Endothelial cell of umbilical vein (primary cell): ENCODE measurements around the gene ANO7. TPM values are rescaled to one million over a fixed set of nuclear protein-coding genes. Genes with fewer than 3 reads are reported as not detected.
"Not testable (repeated sequence)": the region's sequence is repeated elsewhere in the genome, so short reads cannot be mapped to it uniquely, and the experiment has no call there.

Source experiments
- BruUV-seq: library from RNA; stranded (reverse); fragments of 400-500 nt; replicated peaks from 2 replicates; lab custom pipeline; 2021; lab: Mats Ljungman, UMichigan
- CTCF ChIA-PET: fragments of 300-600, 350-600 bp; sonication (Branson Sonifier 250); formaldehyde crosslinking; loops from one replicate; lab custom pipeline; 2021; ENCODE audit warnings: antibody characterized with exemption, inconsistent platforms; lab: Charles Lee
- POLR2A ChIA-PET: fragments of 300-600, 350-600 bp; sonication (Branson Sonifier 250); formaldehyde crosslinking; loops from one replicate; lab custom pipeline; 2021; ENCODE audit warnings: antibody characterized with exemption, inconsistent platforms; lab: Charles Lee
- DNase-seq: peaks from one replicate; pipeline ENCODE4 v3.0.0-alpha.2; 2011; ENCODE audit warnings: low read depth, low spot score
- FAIRE-seq: peaks from 2 replicates; lab custom pipeline; 2011; peaks lifted over from hg19 to GRCh38; lab: Jason Lieb, UNC
- H2AFZ ChIP-seq: 2 replicates; pipeline ENCODE4 v1.6.0; 2012; ENCODE audit warnings: low read depth, low read length, control low read depth, inconsistent platforms
- H3K27ac ChIP-seq: 2 replicates; pipeline ENCODE4 v1.5.1; 2011; ENCODE audit warnings: low read depth, mild to moderate bottlenecking, control low read depth, low read length, moderate library complexity; ENCODE audit not compliant: insufficient read depth
- H3K27me3 ChIP-seq, 2 experiments: 2 replicates each; pipeline versions ENCODE4 v1.6.0 to v1.6.1; 2011; ENCODE audit warnings: low read length in 2 of 2, mixed read lengths in 1 of 2; ENCODE audit not compliant: control insufficient read depth in 2 of 2, insufficient read depth in 2 of 2
- H3K36me3 ChIP-seq, 2 experiments: 2 replicates in 1 of 2; 3 replicates in 1 of 2; pipeline ENCODE4 v1.5.1; 2011; ENCODE audit warnings: low read length in 2 of 2, mild to moderate bottlenecking in 1 of 2, moderate library complexity in 1 of 2; ENCODE audit not compliant: control insufficient read depth in 2 of 2, insufficient read depth in 2 of 2; ENCODE audit errors: extremely low read depth in 1 of 2
- H3K4me1 ChIP-seq: 3 replicates; pipeline ENCODE4 v1.5.1; 2011; ENCODE audit warnings: mild to moderate bottlenecking, low read length; ENCODE audit not compliant: control insufficient read depth, insufficient read depth; ENCODE audit errors: extremely low read depth
- H3K4me2 ChIP-seq: 2 replicates; pipeline ENCODE4 v1.6.1; 2011; ENCODE audit warnings: low read length, control low read depth, mixed read lengths; ENCODE audit not compliant: insufficient read depth
- H3K4me3 ChIP-seq, 3 experiments: fragments of 200-600 bp in 1 of 3; sonication (generic), shearing (Covaris generic) in 1 of 3; replicated peaks in 1 of 3; 2 replicates each; pipeline ENCODE4 v1.5.1; 2011 to 2016; ENCODE audit warnings: control low read depth in 3 of 3, low read length in 3 of 3, mild to moderate bottlenecking in 2 of 3, inconsistent platforms in 1 of 3, low read depth in 1 of 3, moderate library complexity in 1 of 3; ENCODE audit not compliant: insufficient read depth in 1 of 3
- H3K79me2 ChIP-seq: 2 replicates; pipeline ENCODE4 v1.6.0; 2012; ENCODE audit warnings: low read length, inconsistent platforms; ENCODE audit not compliant: control insufficient read depth, insufficient read depth
- H3K9ac ChIP-seq: replicated peaks from 2 replicates; pipeline ENCODE3; 2011; ENCODE audit warnings: low read length, control low read depth; ENCODE audit not compliant: insufficient read depth; ENCODE audit errors: extremely low read depth
- H3K9me1 ChIP-seq: replicated peaks from 3 replicates; pipeline ENCODE4 v1.6.0; 2011; ENCODE audit warnings: mild to moderate bottlenecking, low read length; ENCODE audit not compliant: control insufficient read depth, insufficient read depth; ENCODE audit errors: extremely low read depth
- H3K9me3 ChIP-seq: replicated peaks from 2 replicates; pipeline ENCODE4 v1.5.1; 2012; ENCODE audit warnings: low read length, inconsistent platforms; ENCODE audit not compliant: control insufficient read depth, insufficient read depth
- H4K20me1 ChIP-seq: replicated peaks from 2 replicates; pipeline ENCODE3; 2011; ENCODE audit warnings: mild to moderate bottlenecking, low read length; ENCODE audit not compliant: control insufficient read depth, insufficient read depth; ENCODE audit errors: extremely low read depth
- CTCF ChIP-seq, 2 donors: IDR thresholded peaks; 1 replicate in 1 of 2; 2 replicates in 1 of 2; pipeline ENCODE4 v1.5.1; 2011; ENCODE audit warnings: low read length in 2 of 2, mild to moderate bottlenecking in 2 of 2, moderate library complexity in 2 of 2, control low read depth in 1 of 2, inconsistent platforms in 1 of 2, low read depth in 1 of 2; ENCODE audit not compliant: insufficient read depth in 1 of 2; ENCODE audit errors: extremely low read depth in 1 of 2
- EZH2 ChIP-seq: IDR thresholded peaks from 2 replicates; pipeline ENCODE4 v1.6.1; 2012; ENCODE audit warnings: borderline replicate concordance, low read depth, mild to moderate bottlenecking, moderate library complexity, low read length, inconsistent platforms; ENCODE audit not compliant: severe bottlenecking
- FOS ChIP-seq: IDR thresholded peaks from 2 replicates; pipeline ENCODE4 v1.6.1; 2011; ENCODE audit warnings: mild to moderate bottlenecking, low read length, moderate library complexity, borderline replicate concordance; ENCODE audit not compliant: insufficient read depth
- GATA2 ChIP-seq: IDR thresholded peaks from 2 replicates; pipeline ENCODE4 v1.7.0; 2011; ENCODE audit warnings: low read depth, mild to moderate bottlenecking, moderate library complexity, mixed read lengths, low read length; ENCODE audit not compliant: insufficient read length, insufficient read depth
- JUN ChIP-seq: IDR thresholded peaks from 2 replicates; pipeline ENCODE4 v1.6.1; 2011; ENCODE audit warnings: borderline replicate concordance, low read depth; ENCODE audit not compliant: insufficient read length, insufficient read depth
- MAX ChIP-seq: IDR thresholded peaks from 2 replicates; pipeline ENCODE4 v1.6.1; 2011; ENCODE audit not compliant: insufficient read depth, insufficient read length
- MYC ChIP-seq: IDR thresholded peaks from one replicate; pipeline ENCODE4 v1.6.1; 2011; ENCODE audit warnings: mild to moderate bottlenecking, low read depth, low read length
- POLR2A ChIP-seq: IDR thresholded peaks from 2 replicates; pipeline ENCODE4 v1.6.1; 2012; ENCODE audit warnings: low read depth, mild to moderate bottlenecking, control low read depth, low read length
- POLR2AphosphoS5 ChIP-seq: IDR thresholded peaks from 2 replicates; pipeline ENCODE4 v1.6.1; 2012; ENCODE audit warnings: low read depth, mild to moderate bottlenecking, control low read depth, low read length, moderate library complexity; ENCODE audit not compliant: insufficient read depth
- dilution Hi-C: fragments of 300-500 bp; cut with MboI; formaldehyde crosslinking; loops from one replicate; pipeline ENCODE4 v1.15.0; 2019; ENCODE audit warnings: low sequenced_read_pairs; ENCODE audit not compliant: extremely low pct_ligation_motif_present
- intact Hi-C: fragments of 100-400 bp; cut with micrococcal nuclease; formaldehyde crosslinking; loops from one replicate; pipeline ENCODE4 v1.10.0; 2022
- polyA plus RNA-seq, 4 experiments: library from polyadenylated mRNA; depleted of rRNA in 3 of 4; stranded (reverse) in 3 of 4; unstranded in 1 of 4; fragments of >200 nt; gene quantifications; 2 replicates each; pipeline versions ENCODE4 v1.2.1 to v1.2.3, GENCODE V29; 2011 to 2012; ENCODE audit warnings: missing spikeins in 1 of 4
- total RNA-seq: library from RNA; stranded (reverse); gene quantifications from 2 replicates; pipeline ENCODE4 v1.2.3, GENCODE V29; 2021

Gene ANO7
- total and polyA plus RNA-seq, 2 donors (not counting 3 experiments of a cell fraction or from before 2014, with no cell fraction given), result 0.81 to 2.5 TPM

GRCh38 chr2:241195506-241196130, 7.1 kb downstream of the ANO7 start:
- DNase-seq, result no peak
- TF ChIP-seq JUN (no peak), FOS (no peak), POLR2AphosphoS5 (no peak), MAX (no peak), GATA2 (no peak), POLR2A (no peak), CTCF (IDR thresholded peaks at IDR 0.05; ENCODE audit: extremely low read depth in 1 of 2, insufficient read depth in 1 of 2, low read depth in 1 of 2, low read length in 2 of 2) (no peak), MYC (no peak), EZH2 (no peak)
- Histone ChIP-seq H3K27ac (no peak overlapping the region), H3K4me1 (no peaks in the 10 kb centered on the region), H3K79me2 (no peaks in the 10 kb centered on the region), H3K27me3 (no peaks in the 10 kb centered on the region), H3K9ac (no peak overlapping the region), H2AFZ (no peak overlapping the region), H3K9me3 (no peaks in the 10 kb centered on the region), H3K4me2 (no peak overlapping the region), H4K20me1 (no peaks in the 10 kb centered on the region), H3K9me1 (no peaks in the 10 kb centered on the region), H3K36me3 (no peaks in the 10 kb centered on the region), H3K4me3 (no peak overlapping the region)
- dilution Hi-C loops (no loop called here), intact Hi-C loops (no loop called here)
- POLR2A ChIA-PET, result no interaction called here
- BruUV-seq, result no TSS peak
- FAIRE-seq, result no peak
- CTCF ChIA-PET, result interaction anchor here (1.1 kb wide), 1 partner anchor 12 kb away, joined by 3 read pairs; no protein-coding TSS in a partner anchor

GRCh38 chr2:241197246-241197645, 8.8 kb downstream of the ANO7 start:
- H3K9me3 ChIP-seq, H3K27me3 ChIP-seq, H3K79me2 ChIP-seq, CTCF ChIA-PET, DNase-seq, H3K27ac ChIP-seq, H3K4me1 ChIP-seq, BruUV-seq, H3K9me1 ChIP-seq, H3K4me3 ChIP-seq, H3K4me2 ChIP-seq, intact Hi-C loops, FAIRE-seq, H4K20me1 ChIP-seq, H2AFZ ChIP-seq, H3K36me3 ChIP-seq, POLR2A ChIA-PET, dilution Hi-C loops, H3K9ac ChIP-seq: not testable (repeated sequence)
